ENCODE data around the gene AP1M1. TPM values are rescaled to one million over a fixed set of nuclear protein-coding genes. Genes with fewer than 3 reads are reported as not detected.

The AP1M1 gene
- total and polyA plus RNA-seq, 2 donors (not counting 1 experiment from before 2014, with no cell fraction given): 94.4 to 113 TPM

DNA sequence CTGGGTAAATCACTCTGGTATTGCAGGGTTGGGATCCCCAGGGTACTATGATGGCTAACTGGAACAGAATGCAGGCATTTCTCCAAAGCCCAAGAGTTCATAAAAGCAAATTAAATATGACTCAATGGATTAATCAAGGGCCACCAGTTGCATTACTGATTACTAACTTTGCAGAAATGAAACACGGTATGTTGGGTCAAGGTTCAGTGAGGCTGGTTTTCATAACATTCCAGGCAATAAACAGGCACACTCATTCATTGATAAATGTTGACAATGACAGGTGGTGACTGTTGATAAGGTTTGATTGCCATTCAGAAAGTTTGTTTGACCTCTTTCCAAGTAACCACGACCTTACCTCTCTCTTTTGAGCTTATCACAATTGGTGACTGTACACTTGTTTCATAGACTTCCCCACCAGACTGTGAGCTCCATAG lies 506 bp upstream of the AP1M1 start:
- peaks cover 42% of the 10 kb centered on the region for H3K79me2 ChIP-seq (ENCODE audit: control insufficient read depth, insufficient read depth, low read length)
- peak overlapping the region; percentile 91 for H3K4me2 ChIP-seq (ENCODE audit: extremely low read depth, insufficient read depth, low read length)
- peak overlapping the region; percentile 96 for H3K27ac ChIP-seq (ENCODE audit: insufficient read depth, low read length)
- H4K20me1 ChIP-seq (ENCODE audit: control insufficient read depth, extremely low read depth, insufficient read depth, low read length): no peaks in the 10 kb centered on the region
- H3K4me3 ChIP-seq (replicated peaks in 1 of 4; ENCODE audit: control extremely low read depth in 1 of 4, insufficient read depth in 1 of 4, low read depth in 3 of 4, low read length in 4 of 4): peak overlapping the region; percentile 81 to 100 (median 90)
- H3K9me3 ChIP-seq (ENCODE audit: control insufficient read depth, insufficient read depth, low read depth, low read length): no peaks in the 10 kb centered on the region
- H3K9ac ChIP-seq (ENCODE audit: insufficient read depth, low read length): peak overlapping the region; percentile 96
- H3K27me3 ChIP-seq (ENCODE audit: control insufficient read depth, insufficient read depth, low read length): no peaks in the 10 kb centered on the region
- H3K4me1 ChIP-seq (ENCODE audit: control insufficient read depth, extremely low read depth, insufficient read depth, low read length): peaks cover 26% of the 10 kb centered on the region
- peaks cover 13% of the 10 kb centered on the region for H3K36me3 ChIP-seq (ENCODE audit: control insufficient read depth, insufficient read depth, low read length)
- no peak for TF ChIP-seq EZH2 (IDR thresholded peaks at IDR 0.05; ENCODE audit: low read length, missing control alignments)
- TF ChIP-seq, protein P1, sequence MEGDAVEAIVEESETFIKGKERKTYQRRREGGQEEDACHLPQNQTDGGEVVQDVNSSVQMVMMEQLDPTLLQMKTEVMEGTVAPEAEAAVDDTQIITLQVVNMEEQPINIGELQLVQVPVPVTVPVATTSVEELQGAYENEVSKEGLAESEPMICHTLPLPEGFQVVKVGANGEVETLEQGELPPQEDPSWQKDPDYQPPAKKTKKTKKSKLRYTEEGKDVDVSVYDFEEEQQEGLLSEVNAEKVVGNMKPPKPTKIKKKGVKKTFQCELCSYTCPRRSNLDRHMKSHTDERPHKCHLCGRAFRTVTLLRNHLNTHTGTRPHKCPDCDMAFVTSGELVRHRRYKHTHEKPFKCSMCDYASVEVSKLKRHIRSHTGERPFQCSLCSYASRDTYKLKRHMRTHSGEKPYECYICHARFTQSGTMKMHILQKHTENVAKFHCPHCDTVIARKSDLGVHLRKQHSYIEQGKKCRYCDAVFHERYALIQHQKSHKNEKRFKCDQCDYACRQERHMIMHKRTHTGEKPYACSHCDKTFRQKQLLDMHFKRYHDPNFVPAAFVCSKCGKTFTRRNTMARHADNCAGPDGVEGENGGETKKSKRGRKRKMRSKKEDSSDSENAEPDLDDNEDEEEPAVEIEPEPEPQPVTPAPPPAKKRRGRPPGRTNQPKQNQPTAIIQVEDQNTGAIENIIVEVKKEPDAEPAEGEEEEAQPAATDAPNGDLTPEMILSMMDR (conservative IDR thresholded peaks at IDR 0.05 in 1 of 2, IDR thresholded peaks at IDR 0.05 in 1 of 2; ENCODE audit: low read depth in 1 of 2, low read length in 2 of 2): no peak
- no peak overlapping the region for H2AFZ ChIP-seq (ENCODE audit: low read length)
- DNase-seq (ENCODE audit: low read depth in 2 of 2): peak; percentile 86 to 90

DNA sequence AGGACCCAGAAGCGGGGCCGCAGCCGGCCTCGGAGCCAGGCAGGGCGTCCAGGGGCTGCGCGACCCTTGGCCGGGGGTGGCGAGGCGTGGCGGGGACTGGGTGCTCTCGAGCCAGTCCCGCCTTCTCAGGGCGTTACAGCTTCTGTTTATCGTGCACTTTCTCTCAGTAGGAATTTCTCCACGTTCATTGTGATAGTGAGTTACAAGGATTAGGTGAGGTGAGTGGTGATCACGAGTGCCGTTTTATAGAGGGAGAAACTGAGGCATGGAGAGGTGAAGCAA lies 600 bp downstream of the AP1M1 start:
- peak overlapping the region; percentile 96 for H3K9ac ChIP-seq (ENCODE audit: insufficient read depth, low read length)
- no peak overlapping the region for H2AFZ ChIP-seq (ENCODE audit: low read length)
- peaks cover 28% of the 10 kb centered on the region for H3K4me1 ChIP-seq (ENCODE audit: control insufficient read depth, extremely low read depth, insufficient read depth, low read length)
- no peaks in the 10 kb centered on the region for H3K9me3 ChIP-seq (ENCODE audit: control insufficient read depth, insufficient read depth, low read depth, low read length)
- no peaks in the 10 kb centered on the region for H3K27me3 ChIP-seq (ENCODE audit: control insufficient read depth, insufficient read depth, low read length)
- H3K4me2 ChIP-seq (ENCODE audit: extremely low read depth, insufficient read depth, low read length): peak overlapping the region; percentile 100
- TF ChIP-seq, protein P1 (conservative IDR thresholded peaks at IDR 0.05 in 1 of 2, IDR thresholded peaks at IDR 0.05 in 1 of 2; ENCODE audit: low read depth in 1 of 2, low read length in 2 of 2): no peak
- TF ChIP-seq EZH2 (IDR thresholded peaks at IDR 0.05; ENCODE audit: low read length, missing control alignments): no peak
- no peak for DNase-seq (ENCODE audit: low read depth in 2 of 2)
- H3K36me3 ChIP-seq (ENCODE audit: control insufficient read depth, insufficient read depth, low read length): peaks cover 19% of the 10 kb centered on the region
- H4K20me1 ChIP-seq (ENCODE audit: control insufficient read depth, extremely low read depth, insufficient read depth, low read length): no peaks in the 10 kb centered on the region
- H3K4me3 ChIP-seq (replicated peaks in 1 of 4; ENCODE audit: control extremely low read depth in 1 of 4, insufficient read depth in 1 of 4, low read depth in 3 of 4, low read length in 4 of 4): peak overlapping the region; percentile 81 to 100 (median 90)
- H3K79me2 ChIP-seq (ENCODE audit: control insufficient read depth, insufficient read depth, low read length): peaks cover 53% of the 10 kb centered on the region
- H3K27ac ChIP-seq (ENCODE audit: insufficient read depth, low read length): peak overlapping the region; percentile 96

DNA sequence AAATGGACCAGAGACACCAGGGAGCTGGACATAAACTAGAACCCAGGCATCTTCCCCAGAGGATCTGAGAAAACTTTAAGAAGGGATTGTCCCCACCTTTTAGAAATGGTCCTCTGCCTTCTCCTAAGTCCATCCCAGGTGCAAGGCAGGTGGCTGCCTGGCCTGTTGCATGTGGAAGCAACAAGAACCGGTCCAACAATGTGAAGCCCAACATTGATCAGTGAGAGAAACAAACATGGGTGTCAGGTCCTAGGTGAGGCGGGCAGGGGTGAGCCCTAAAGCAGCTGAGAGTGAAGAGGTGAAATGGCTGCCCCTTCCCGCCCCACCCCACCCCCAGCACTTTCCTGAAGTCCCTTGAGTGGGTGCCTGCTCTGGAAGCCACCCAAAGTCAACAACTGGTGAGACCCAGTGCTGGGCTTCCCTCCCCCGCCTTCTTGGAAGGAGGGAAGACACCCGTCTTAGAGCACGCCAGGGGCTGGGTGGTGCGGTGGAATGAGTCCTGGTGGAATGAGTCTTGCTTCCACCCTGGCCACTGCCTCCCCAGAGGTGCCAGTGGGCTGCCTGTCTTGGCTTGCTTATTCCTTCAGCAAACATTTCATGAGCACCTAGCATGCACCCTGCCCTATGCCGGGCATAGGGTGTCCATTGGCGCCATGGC lies 1.7 kb downstream of the AP1M1 start:
- Histone ChIP-seq H3K79me2 (ENCODE audit: control insufficient read depth, insufficient read depth, low read length) (peaks cover 61% of the 10 kb centered on the region), H3K9me3 (ENCODE audit: control insufficient read depth, insufficient read depth, low read depth, low read length) (no peaks in the 10 kb centered on the region), H3K27me3 (ENCODE audit: control insufficient read depth, insufficient read depth, low read length) (no peaks in the 10 kb centered on the region), H3K27ac (ENCODE audit: insufficient read depth, low read length) (peak overlapping the region; percentile 28), H3K9ac (ENCODE audit: insufficient read depth, low read length) (no peak overlapping the region), H2AFZ (ENCODE audit: low read length) (no peak overlapping the region), H3K4me2 (ENCODE audit: extremely low read depth, insufficient read depth, low read length) (peak overlapping the region; percentile 100), H3K36me3 (ENCODE audit: control insufficient read depth, insufficient read depth, low read length) (peaks cover 26% of the 10 kb centered on the region), H4K20me1 (ENCODE audit: control insufficient read depth, extremely low read depth, insufficient read depth, low read length) (no peaks in the 10 kb centered on the region), H3K4me1 (ENCODE audit: control insufficient read depth, extremely low read depth, insufficient read depth, low read length) (peaks cover 28% of the 10 kb centered on the region), H3K4me3 (replicated peaks in 1 of 4; ENCODE audit: control extremely low read depth in 1 of 4, insufficient read depth in 1 of 4, low read depth in 3 of 4, low read length in 4 of 4) (peak overlapping the region in 3 of 4 experiments; percentile 81 to 100 (median 98))
- no peak for TF ChIP-seq EZH2 (IDR thresholded peaks at IDR 0.05; ENCODE audit: low read length, missing control alignments)
- TF ChIP-seq, protein P1 (conservative IDR thresholded peaks at IDR 0.05 in 1 of 2, IDR thresholded peaks at IDR 0.05 in 1 of 2; ENCODE audit: low read depth in 1 of 2, low read length in 2 of 2): no peak
- DNase-seq (ENCODE audit: low read depth in 2 of 2): no peak

Measured in fibroblast of lung (primary cell).